H9 (cell line): ENCODE results near the gene TUBB2B. TPM values are rescaled to one million over a fixed set of nuclear protein-coding genes. Genes with fewer than 3 reads are reported as not detected.

ENCODE experiments used
- DNase-seq: peaks from one replicate; pipeline ENCODE4 v3.0.0-alpha.2; 2017
- H2AFZ ChIP-seq: one replicate; pipeline ENCODE4 v1.6.1; 2013; ENCODE audit warnings: mild to moderate bottlenecking, low read length, control low read depth, moderate library complexity
- H2AK5ac ChIP-seq: 2 replicates; pipeline ENCODE4 v1.6.1; 2013; ENCODE audit warnings: low read length, control low read depth, mixed read lengths; ENCODE audit not compliant: insufficient read length
- H2BK120ac ChIP-seq: one replicate; pipeline ENCODE4 v1.6.1; 2013; ENCODE audit warnings: low read depth, mild to moderate bottlenecking, low read length, control low read depth, inconsistent platforms; ENCODE audit not compliant: poor library complexity, severe bottlenecking
- H2BK12ac ChIP-seq: 2 replicates; pipeline ENCODE4 v1.6.1; 2013; ENCODE audit warnings: low read length, control low read depth, mixed read lengths, low read depth; ENCODE audit not compliant: insufficient read length
- H2BK15ac ChIP-seq: 2 replicates; pipeline ENCODE4 v1.6.1; 2013; ENCODE audit warnings: low read depth, low read length, control low read depth
- H2BK20ac ChIP-seq: one replicate; pipeline ENCODE4 v1.6.1; 2013; ENCODE audit warnings: low read depth, mild to moderate bottlenecking, low read length, control low read depth, inconsistent platforms; ENCODE audit not compliant: poor library complexity, severe bottlenecking
- H2BK5ac ChIP-seq: 2 replicates; pipeline ENCODE4 v1.6.1; 2013; ENCODE audit warnings: low read length, control low read depth, mixed read lengths; ENCODE audit not compliant: insufficient read length
- H3K14ac ChIP-seq: 2 replicates; pipeline ENCODE4 v1.6.1; 2013; ENCODE audit warnings: low read length, control low read depth; ENCODE audit not compliant: insufficient read depth
- H3K18ac ChIP-seq: 2 replicates; pipeline ENCODE4 v1.6.1; 2013; ENCODE audit warnings: low read depth, mild to moderate bottlenecking, mixed read lengths, low read length, control low read depth; ENCODE audit not compliant: insufficient read length
- H3K23ac ChIP-seq: 2 replicates; pipeline ENCODE4 v1.6.1; 2013; ENCODE audit warnings: low read length, control low read depth, mixed read lengths, low read depth; ENCODE audit not compliant: insufficient read length
- H3K23me2 ChIP-seq: 2 replicates; pipeline ENCODE4 v1.6.1; 2013; ENCODE audit warnings: low read depth, mild to moderate bottlenecking, mixed read lengths, low read length, control low read depth; ENCODE audit not compliant: insufficient read length, poor library complexity, severe bottlenecking
- H3K27ac ChIP-seq: 2 replicates; pipeline ENCODE4 v1.5.1; 2013; ENCODE audit warnings: low read length, control low read depth, mixed read lengths, low read depth; ENCODE audit not compliant: insufficient read length
- H3K27me3 ChIP-seq: 2 replicates; pipeline ENCODE4 v1.6.1; 2013; ENCODE audit warnings: low read length, control low read depth, inconsistent platforms; ENCODE audit not compliant: insufficient read depth
- H3K4ac ChIP-seq: 2 replicates; pipeline ENCODE4 v1.6.1; 2013; ENCODE audit warnings: low read depth, mild to moderate bottlenecking, control low read depth, inconsistent platforms, low read length, moderate library complexity
- H3K4me1 ChIP-seq: 2 replicates; pipeline ENCODE4 v1.6.1; 2013; ENCODE audit warnings: low read length, control low read depth, inconsistent platforms; ENCODE audit not compliant: insufficient read depth
- H3K4me2 ChIP-seq: 2 replicates; pipeline ENCODE4 v1.6.1; 2013; ENCODE audit warnings: low read length, control low read depth, mixed read lengths; ENCODE audit not compliant: insufficient read length, insufficient read depth
- H3K56ac ChIP-seq: 2 replicates; pipeline ENCODE4 v1.6.1; 2013; ENCODE audit warnings: low read depth, mild to moderate bottlenecking, mixed read lengths, low read length, control low read depth; ENCODE audit not compliant: insufficient read length
- H3K79me1 ChIP-seq: 2 replicates; pipeline ENCODE4 v1.6.1; 2013; ENCODE audit warnings: low read depth, mild to moderate bottlenecking, moderate library complexity, low read length, control low read depth, inconsistent platforms; ENCODE audit not compliant: insufficient read depth, poor library complexity, severe bottlenecking
- H3K79me2 ChIP-seq: 2 replicates; pipeline ENCODE4 v1.6.1; 2013; ENCODE audit warnings: low read length, control low read depth, inconsistent platforms; ENCODE audit not compliant: insufficient read depth
- H3K9ac ChIP-seq: 2 replicates; pipeline ENCODE4 v1.6.1; 2013; ENCODE audit warnings: low read length, control low read depth, mixed read lengths; ENCODE audit not compliant: insufficient read length; ENCODE audit errors: extremely low read depth
- H3K9me3 ChIP-seq: one replicate; pipeline ENCODE4 v1.6.1; 2013; ENCODE audit warnings: low read depth, low read length, inconsistent platforms; ENCODE audit not compliant: control insufficient read depth
- H3T11ph ChIP-seq: one replicate; pipeline ENCODE4 v1.6.1; 2013; ENCODE audit warnings: mild to moderate bottlenecking, low read length, control low read depth, inconsistent platforms
- H4K20me1 ChIP-seq: one replicate; pipeline ENCODE4 v1.6.1; 2013; ENCODE audit not compliant: control insufficient read depth, insufficient read length, insufficient read depth
- H4K5ac ChIP-seq: 2 replicates; pipeline ENCODE4 v1.6.1; 2013; ENCODE audit warnings: low read depth, mild to moderate bottlenecking, mixed read lengths, low read length, control low read depth; ENCODE audit not compliant: insufficient read length
- H4K8ac ChIP-seq: replicated peaks from 2 replicates; pipeline ENCODE4 v1.6.1; 2013; ENCODE audit warnings: low read length, control low read depth, mixed read lengths, low read depth; ENCODE audit not compliant: insufficient read length
- H4K91ac ChIP-seq: 2 replicates; pipeline ENCODE4 v1.6.1; 2013; ENCODE audit warnings: low read depth, mild to moderate bottlenecking, moderate library complexity, mixed read lengths, low read length, control low read depth; ENCODE audit not compliant: insufficient read length
- H3K27ac Mint-ChIP-seq, 3 experiments: 2 replicates in 2 of 3; 3 replicates in 1 of 3; pipeline ENCODE4 v1.8.0; 2020 to 2021; ENCODE audit warnings: mixed read lengths in 3 of 3, mild to moderate bottlenecking in 1 of 3, moderate library complexity in 1 of 3
- H3K27me3 Mint-ChIP-seq: 2 replicates; pipeline ENCODE4 v1.8.0; 2021; ENCODE audit warnings: low read depth, mild to moderate bottlenecking, moderate library complexity, mixed read lengths
- H3K36me3 Mint-ChIP-seq, 3 experiments: 2 replicates in 2 of 3; 3 replicates in 1 of 3; pipeline ENCODE4 v1.8.0; 2020 to 2021; ENCODE audit warnings: low read depth in 3 of 3, mixed read lengths in 3 of 3; ENCODE audit not compliant: insufficient read depth in 1 of 3
- H3K4me1 Mint-ChIP-seq, 2 experiments: 2 replicates each; pipeline ENCODE4 v1.8.0; 2020; ENCODE audit warnings: mixed read lengths in 2 of 2
- H3K4me3 Mint-ChIP-seq, 2 experiments: 2 replicates in 1 of 2; 3 replicates in 1 of 2; pipeline ENCODE4 v1.8.0; 2020 to 2021; ENCODE audit warnings: mild to moderate bottlenecking in 2 of 2, mixed read lengths in 2 of 2, moderate library complexity in 1 of 2
- H3K9me3 Mint-ChIP-seq, 2 experiments: 2 replicates in 1 of 2; 3 replicates in 1 of 2; pipeline ENCODE4 v1.8.0; 2020; ENCODE audit warnings: mild to moderate bottlenecking in 2 of 2, mixed read lengths in 2 of 2, moderate library complexity in 1 of 2
- WGBS: extraction: QIAGEN DNeasy Blood & Tissue Kit; methylation state at CpG from one replicate; pipeline ENCODE4 v1.1.7; 2013; ENCODE audit warnings: missing lambda C conversion rate, low lambda C conversion rate, mixed read lengths; ENCODE audit not compliant: insufficient read length; ENCODE audit errors: extremely low coverage; 5-methylcytosine and 5-hydroxymethylcytosine counted together
- total RNA-seq: library from RNA; stranded (reverse); gene quantifications from 2 replicates; pipeline ENCODE4 v1.2.1, GENCODE V29; 2021
- TF ChIP-seq, protein P1 (sequence below): fragments of 200-600 bp; sonication (generic); conservative IDR thresholded peaks from 3 replicates; pipeline ENCODE4 v1.8.0; 2021; ENCODE audit warnings: antibody characterized with exemption, mild to moderate bottlenecking

TUBB2B gene
- total RNA-seq, 1 experiment from 2014 or later: 320 TPM

- peak; percentile 76 for DNase-seq
- H3K56ac ChIP-seq: no peak overlapping the region
- TF ChIP-seq, protein P1, sequence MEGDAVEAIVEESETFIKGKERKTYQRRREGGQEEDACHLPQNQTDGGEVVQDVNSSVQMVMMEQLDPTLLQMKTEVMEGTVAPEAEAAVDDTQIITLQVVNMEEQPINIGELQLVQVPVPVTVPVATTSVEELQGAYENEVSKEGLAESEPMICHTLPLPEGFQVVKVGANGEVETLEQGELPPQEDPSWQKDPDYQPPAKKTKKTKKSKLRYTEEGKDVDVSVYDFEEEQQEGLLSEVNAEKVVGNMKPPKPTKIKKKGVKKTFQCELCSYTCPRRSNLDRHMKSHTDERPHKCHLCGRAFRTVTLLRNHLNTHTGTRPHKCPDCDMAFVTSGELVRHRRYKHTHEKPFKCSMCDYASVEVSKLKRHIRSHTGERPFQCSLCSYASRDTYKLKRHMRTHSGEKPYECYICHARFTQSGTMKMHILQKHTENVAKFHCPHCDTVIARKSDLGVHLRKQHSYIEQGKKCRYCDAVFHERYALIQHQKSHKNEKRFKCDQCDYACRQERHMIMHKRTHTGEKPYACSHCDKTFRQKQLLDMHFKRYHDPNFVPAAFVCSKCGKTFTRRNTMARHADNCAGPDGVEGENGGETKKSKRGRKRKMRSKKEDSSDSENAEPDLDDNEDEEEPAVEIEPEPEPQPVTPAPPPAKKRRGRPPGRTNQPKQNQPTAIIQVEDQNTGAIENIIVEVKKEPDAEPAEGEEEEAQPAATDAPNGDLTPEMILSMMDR: peak; percentile 59
- H3K79me2 ChIP-seq: no peaks in the 10 kb centered on the region
- peaks cover 4 to 6% of the 10 kb centered on the region in 2 experiments for H3K9me3 Mint-ChIP-seq
- H3K4me1 Mint-ChIP-seq: peaks cover 18 to 19% of the 10 kb centered on the region in 2 experiments
- H4K5ac ChIP-seq: no peak overlapping the region
- no peak overlapping the region for H4K91ac ChIP-seq
- H3K23ac ChIP-seq: no peak overlapping the region
- peaks cover 2 to 3% (median 2%) of the 10 kb centered on the region in 3 experiments; a peak in 3 of 7 replicates for H3K36me3 Mint-ChIP-seq
- no peak overlapping the region for H2BK12ac ChIP-seq
- no peak overlapping the region for H3T11ph ChIP-seq
- no peak overlapping the region for H3K27ac ChIP-seq
- H2BK15ac ChIP-seq: no peak overlapping the region
- H3K14ac ChIP-seq: peak overlapping the region; percentile 2; the same call in 1 of the 2 replicates
- peaks cover 12% of the 10 kb centered on the region for H3K4me1 ChIP-seq
- H2AK5ac ChIP-seq: no peak overlapping the region
- no peak overlapping the region for H3K4ac ChIP-seq
- H4K20me1 ChIP-seq: no peaks in the 10 kb centered on the region
- no peak overlapping the region for H3K9ac ChIP-seq
- no peak overlapping the region for H3K4me3 Mint-ChIP-seq
- no peak overlapping the region for H2BK120ac ChIP-seq
- peak overlapping the region; percentile 1 for H3K18ac ChIP-seq
- no peaks in the 10 kb centered on the region for H3K23me2 ChIP-seq
- no peaks in the 10 kb centered on the region for H3K9me3 ChIP-seq
- H3K27me3 ChIP-seq: no peaks in the 10 kb centered on the region
- no peaks in the 10 kb centered on the region for H3K27me3 Mint-ChIP-seq
- H3K4me2 ChIP-seq: peak overlapping the region; percentile 11
- H2BK20ac ChIP-seq: no peak overlapping the region
- H2AFZ ChIP-seq: no peak overlapping the region
- no peak overlapping the region for H3K27ac Mint-ChIP-seq
- no peak overlapping the region for H2BK5ac ChIP-seq
- no CpG with 5 or more reads among the region's 16 CpGs for WGBS
- no peaks in the 10 kb centered on the region for H3K79me1 ChIP-seq
- no peak overlapping the region for H4K8ac ChIP-seq
Measured at GRCh38 chr6:3195695-3196497, 31.6 kb downstream of the TUBB2B start.
